ENCODE measurements around the gene CACNB4. TPM values are rescaled to one million over a fixed set of nuclear protein-coding genes. Genes with fewer than 3 reads are reported as not detected.
"Not testable (repeated sequence)": the region's sequence is repeated elsewhere in the genome, so short reads cannot be mapped to it uniquely, and the experiment has no call there.

The CACNB4 gene
- total RNA-seq, 1 donor from 2014 or later = 5.6 TPM

DNA sequence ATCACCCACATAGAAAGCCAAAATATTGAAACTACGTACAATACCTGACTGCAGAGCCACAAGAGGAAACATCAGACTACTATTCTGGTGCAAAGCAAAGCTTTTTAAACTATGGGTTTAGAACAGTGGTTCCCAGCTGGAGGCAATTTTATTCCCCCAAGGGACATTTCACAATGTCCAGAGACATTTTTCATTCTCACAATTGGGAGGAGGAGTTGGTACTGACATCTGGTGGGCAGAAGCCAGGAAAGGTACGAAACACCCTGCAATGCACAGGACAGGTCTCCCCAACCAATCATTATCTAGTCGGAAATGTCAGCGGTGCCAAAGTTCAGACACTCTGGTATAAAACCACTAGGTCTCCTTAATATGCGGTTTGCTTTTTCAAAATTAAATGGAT lies 182.2 kb downstream of the CACNB4 start:
- no peaks in the 10 kb centered on the region for H3K36me3 Mint-ChIP-seq
- peaks cover 6% of the 10 kb centered on the region for H3K4me1 Mint-ChIP-seq (ENCODE audit: unreplicated experiment)
- H3K4me3 Mint-ChIP-seq = no peak overlapping the region
- H3K9me3 Mint-ChIP-seq = no peaks in the 10 kb centered on the region
- peaks cover 2% of the 10 kb centered on the region for H3K27me3 Mint-ChIP-seq
- no peak overlapping the region for H3K27ac Mint-ChIP-seq
- TF ChIP-seq CTCF (conservative IDR thresholded peaks at IDR 0.05) = no peak
- no peak for DNase-seq (ENCODE audit: extremely low spot score, unreplicated experiment)

GRCh38 chr2:151915629-151916025 lies 183.2 kb downstream of the CACNB4 start:
- not testable (repeated sequence) for H3K36me3 Mint-ChIP-seq; H3K27ac Mint-ChIP-seq; H3K9me3 Mint-ChIP-seq; H3K27me3 Mint-ChIP-seq; DNase-seq (ENCODE audit: extremely low spot score, unreplicated experiment); H3K4me3 Mint-ChIP-seq; H3K4me1 Mint-ChIP-seq (ENCODE audit: unreplicated experiment)

GRCh38 chr2:151914989-151915628 lies 183.7 kb downstream of the CACNB4 start:
- no peaks in the 10 kb centered on the region for H3K36me3 Mint-ChIP-seq
- H3K4me1 Mint-ChIP-seq (ENCODE audit: unreplicated experiment) = peaks cover 6% of the 10 kb centered on the region
- no peak overlapping the region for H3K27ac Mint-ChIP-seq
- H3K4me3 Mint-ChIP-seq = no peak overlapping the region
- peaks cover 2% of the 10 kb centered on the region for H3K27me3 Mint-ChIP-seq
- no peak for TF ChIP-seq CTCF (conservative IDR thresholded peaks at IDR 0.05)
- H3K9me3 Mint-ChIP-seq = no peaks in the 10 kb centered on the region
- no peak for DNase-seq (ENCODE audit: extremely low spot score, unreplicated experiment)

- no peak for DNase-seq (ENCODE audit: extremely low spot score, unreplicated experiment)
- Mint-ChIP-seq H3K4me3 (no peak overlapping the region), H3K27ac (no peak overlapping the region), H3K36me3 (no peaks in the 10 kb centered on the region), H3K4me1 (ENCODE audit: unreplicated experiment) (peaks cover 22% of the 10 kb centered on the region), H3K27me3 (peaks cover 2% of the 10 kb centered on the region), H3K9me3 (no peaks in the 10 kb centered on the region)
- TF ChIP-seq CTCF (conservative IDR thresholded peaks at IDR 0.05) = no peak
Observed at GRCh38 chr2:151908204-151908882, 190.5 kb downstream of the CACNB4 start.

GRCh38 chr2:151907286-151908203 lies 191.3 kb downstream of the CACNB4 start:
- no peak for DNase-seq (ENCODE audit: extremely low spot score, unreplicated experiment)
- Mint-ChIP-seq H3K4me1 (ENCODE audit: unreplicated experiment) (peaks cover 22% of the 10 kb centered on the region), H3K9me3 (no peaks in the 10 kb centered on the region), H3K27ac (no peak overlapping the region), H3K27me3 (peaks cover 2% of the 10 kb centered on the region), H3K4me3 (no peak overlapping the region), H3K36me3 (no peaks in the 10 kb centered on the region)
- no peak for TF ChIP-seq CTCF (conservative IDR thresholded peaks at IDR 0.05)

DNA sequence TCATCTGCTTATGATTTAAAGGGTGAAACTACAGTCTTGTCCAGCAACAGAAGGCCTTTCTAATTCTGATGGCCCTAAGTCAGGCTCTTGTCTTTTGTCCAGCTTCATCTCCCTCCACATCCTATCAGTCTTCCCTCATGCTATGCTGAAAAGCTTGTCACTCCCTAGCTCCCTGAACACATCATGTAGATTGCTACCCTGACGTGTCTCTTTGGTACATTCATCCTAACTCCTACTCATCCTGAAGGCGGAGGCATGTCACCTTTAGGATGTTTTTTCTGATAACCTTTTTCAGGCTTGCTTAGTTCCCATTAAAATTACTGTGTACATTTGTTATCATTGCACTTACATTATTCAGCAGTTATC lies 192.2 kb downstream of the CACNB4 start:
- Mint-ChIP-seq H3K4me1 (ENCODE audit: unreplicated experiment) (peaks cover 22% of the 10 kb centered on the region), H3K9me3 (no peaks in the 10 kb centered on the region), H3K27ac (no peak overlapping the region), H3K27me3 (no peaks in the 10 kb centered on the region), H3K4me3 (no peak overlapping the region), H3K36me3 (no peaks in the 10 kb centered on the region)
- no peak for TF ChIP-seq CTCF (conservative IDR thresholded peaks at IDR 0.05)
- no peak for DNase-seq (ENCODE audit: extremely low spot score, unreplicated experiment)

All from type B pancreatic cell (in vitro differentiated cells).